SK-N-SH (cell line): ENCODE results near the gene CES3. TPM values are rescaled to one million over a fixed set of nuclear protein-coding genes. Genes with fewer than 3 reads are reported as not detected.
A peak's percentile ranks its signal among the peaks of the same experiment; 100 is the strongest.

Source experiments
- CTCF ChIA-PET: fragments of 300-600, 350-600 bp; formaldehyde crosslinking; extraction: SDS; loops from one replicate; lab custom pipeline; 2021; lab: Yijun Ruan, JAX
- POLR2A ChIA-PET: fragments of 350-600 bp; sonication (Branson Sonifier 250); formaldehyde crosslinking; extraction: SDS; loops from one replicate; lab custom pipeline; 2020; ENCODE audit warnings: antibody characterized with exemption, inconsistent platforms; lab: Yijun Ruan, JAX
- DNase-seq: peaks from one replicate; pipeline ENCODE4 v3.0.0; 2012
- H2AFZ ChIP-seq: fragments of 200-600 bp; sonication (generic); 2 replicates; pipeline ENCODE4 v1.8.1; 2016; ENCODE audit warnings: antibody characterized with exemption, mild to moderate bottlenecking, low read depth
- H3F3A ChIP-seq: fragments of 200-600 bp; sonication (generic); replicated peaks from 2 replicates; pipeline ENCODE3; 2016; ENCODE audit warnings: antibody characterized with exemption, mild to moderate bottlenecking; ENCODE audit not compliant: insufficient read depth
- H3K27ac ChIP-seq, 2 experiments: fragments of 200-500 bp in 1 of 2; fragments of 200-600 bp in 1 of 2; sonication (Bioruptor generic) in 1 of 2; sonication (generic), shearing (Covaris generic) in 1 of 2; 2 replicates each; pipeline versions ENCODE4 v1.5.1 to v1.6.1; 2014 to 2016; ENCODE audit warnings: low read depth in 2 of 2, inconsistent platforms in 1 of 2, low read length in 1 of 2, mild to moderate bottlenecking in 1 of 2, mixed read lengths in 1 of 2
- H3K27me3 ChIP-seq: fragments of 200-600 bp; sonication (generic), shearing (Covaris generic); 2 replicates; pipeline ENCODE4 v1.6.1; 2016; ENCODE audit warnings: mixed run types; ENCODE audit not compliant: insufficient read depth
- H3K36me3 ChIP-seq, 2 experiments: fragments of 200-500 bp in 1 of 2; fragments of 200-600 bp in 1 of 2; sonication (Bioruptor generic) in 1 of 2; sonication (generic) in 1 of 2; replicated peaks in 1 of 2; 2 replicates each; pipeline versions ENCODE3 to v1.5.1; 2014 to 2016; ENCODE audit warnings: low read length in 1 of 2, mild to moderate bottlenecking in 1 of 2; ENCODE audit not compliant: insufficient read depth in 2 of 2, control insufficient read depth in 1 of 2
- H3K4me1 ChIP-seq, 2 experiments: fragments of 200-500 bp in 1 of 2; fragments of 200-600 bp in 1 of 2; sonication (Bioruptor generic) in 1 of 2; sonication (generic), shearing (Covaris generic) in 1 of 2; 2 replicates each; pipeline versions ENCODE4 v1.5.1 to v1.6.1; 2014 to 2016; ENCODE audit warnings: low read depth in 1 of 2, low read length in 1 of 2, mixed run types in 1 of 2; ENCODE audit not compliant: insufficient read depth in 2 of 2, control insufficient read depth in 1 of 2
- H3K4me2 ChIP-seq: fragments of 200-600 bp; sonication (generic), shearing (Covaris generic); 2 replicates; pipeline ENCODE4 v1.6.1; 2017; ENCODE audit warnings: mixed run types
- H3K4me3 ChIP-seq, 2 experiments: fragments of 200-500 bp in 1 of 2; fragments of 200-600 bp in 1 of 2; sonication (Bioruptor generic) in 1 of 2; sonication (generic), shearing (Covaris generic) in 1 of 2; 2 replicates each; pipeline versions ENCODE4 v1.5.1 to v1.8.1; 2014 to 2016; ENCODE audit warnings: low read depth in 2 of 2, inconsistent platforms in 1 of 2, low read length in 1 of 2, mild to moderate bottlenecking in 1 of 2, mixed read lengths in 1 of 2, moderate library complexity in 1 of 2
- H3K79me2 ChIP-seq: fragments of 200-600 bp; sonication (generic); 2 replicates; pipeline ENCODE4 v1.8.1; 2017; ENCODE audit warnings: mild to moderate bottlenecking; ENCODE audit not compliant: insufficient read depth
- H3K9ac ChIP-seq: fragments of 200-600 bp; sonication (generic); 2 replicates; pipeline ENCODE4 v1.6.1; 2017; ENCODE audit warnings: mixed run types
- H3K9me2 ChIP-seq: fragments of 200-600 bp; sonication (generic); 2 replicates; pipeline ENCODE4 v1.6.1; 2017; ENCODE audit warnings: mixed run types
- H3K9me3 ChIP-seq: fragments of 200-600 bp; sonication (generic); 2 replicates; pipeline ENCODE4 v1.6.1; 2017; ENCODE audit warnings: mixed run types, mild to moderate bottlenecking, moderate library complexity
- H4K20me1 ChIP-seq: fragments of 200-600 bp; sonication (generic); 2 replicates; pipeline ENCODE4 v1.6.1; 2017; ENCODE audit warnings: mild to moderate bottlenecking, mixed run types; ENCODE audit not compliant: insufficient read depth
- CHD2 ChIP-seq: fragments of 150-350 bp; IDR thresholded peaks from 2 replicates; pipeline ENCODE4 v1.6.1; 2018; ENCODE audit warnings: low read length; ENCODE audit not compliant: partially characterized antibody
- FOSL2 ChIP-seq: IDR thresholded peaks from 2 replicates; pipeline ENCODE4 v1.4.0; 2012; ENCODE audit warnings: low read depth, mild to moderate bottlenecking, moderate library complexity, borderline replicate concordance
- MEF2A ChIP-seq: IDR thresholded peaks from 2 replicates; pipeline ENCODE4 v1.4.0; 2012; ENCODE audit warnings: low read depth, borderline replicate concordance
- MXI1 ChIP-seq: IDR thresholded peaks from 2 replicates; pipeline ENCODE4 v1.6.1; 2012; ENCODE audit warnings: mild to moderate bottlenecking, low read depth, low read length, improper control_type of control experiment
- NRF1 ChIP-seq: IDR thresholded peaks from 2 replicates; pipeline ENCODE4 v1.6.1; 2012; ENCODE audit warnings: low read depth, mild to moderate bottlenecking, low read length
- RAD21 ChIP-seq: IDR thresholded peaks from 2 replicates; pipeline ENCODE4 v1.6.1; 2012; ENCODE audit warnings: mild to moderate bottlenecking, low read length
- RCOR1 ChIP-seq: fragments of 150-350 bp; IDR thresholded peaks from 2 replicates; pipeline ENCODE4 v1.6.1; 2017; ENCODE audit warnings: antibody characterized with exemption, low read length
- RFX5 ChIP-seq: IDR thresholded peaks from 2 replicates; pipeline ENCODE4 v1.6.1; 2012; ENCODE audit warnings: mild to moderate bottlenecking, improper control_type of control experiment, low read length
- RXRA ChIP-seq: IDR thresholded peaks from 2 replicates; pipeline ENCODE4 v1.4.0; 2012; ENCODE audit warnings: low read depth, mild to moderate bottlenecking, borderline replicate concordance
- SIN3A ChIP-seq: IDR thresholded peaks from 2 replicates; pipeline ENCODE4 v1.6.1; 2012; ENCODE audit warnings: low read depth, mild to moderate bottlenecking, low read length, moderate library complexity, borderline replicate concordance
- SMC3 ChIP-seq: IDR thresholded peaks from 2 replicates; pipeline ENCODE4 v1.6.1; 2012; ENCODE audit warnings: low read depth, low read length, improper control_type of control experiment
- TAF1 ChIP-seq: IDR thresholded peaks from 2 replicates; pipeline ENCODE4 v1.6.1; 2012; ENCODE audit warnings: low read depth, mild to moderate bottlenecking, low read length, moderate library complexity, borderline replicate concordance
- TCF12 ChIP-seq: IDR thresholded peaks from 2 replicates; pipeline ENCODE4 v1.4.0; 2012
- TEAD4 ChIP-seq: IDR thresholded peaks from 2 replicates; pipeline ENCODE4 v1.4.0; 2012; ENCODE audit warnings: mild to moderate bottlenecking, borderline replicate concordance; ENCODE audit not compliant: insufficient read depth
- YY1 ChIP-seq: IDR thresholded peaks from 2 replicates; pipeline ENCODE4 v1.4.0; 2012; ENCODE audit warnings: low read depth, mild to moderate bottlenecking
- WGBS: methylation state at CpG from one replicate; pipeline ENCODE4 v1.1.6; 2017; ENCODE audit warnings: low lambda C conversion rate; 5-methylcytosine and 5-hydroxymethylcytosine counted together
- polyA plus RNA-seq, 3 experiments: library from polyadenylated mRNA; depleted of rRNA; stranded (reverse); fragments of >200 nt; gene quantifications; 2 replicates each; pipeline ENCODE4 v1.2.3, GENCODE V29; 2012
- TF ChIP-seq, protein P1 (sequence below): fragments of 150-350 bp; IDR thresholded peaks from 2 replicates; pipeline ENCODE4 v1.6.1; 2016; ENCODE audit warnings: mild to moderate bottlenecking, low read depth, low read length
- TF ChIP-seq, protein P2 (sequence below): fragments of 150-350 bp; IDR thresholded peaks from 2 replicates; pipeline ENCODE4 v1.6.1; 2017; ENCODE audit warnings: antibody characterized with exemption, low read length, low read depth, borderline replicate concordance
- TF ChIP-seq, protein P3 (sequence below): fragments of 200-600 bp; sonication (generic); IDR thresholded peaks from 2 replicates; pipeline ENCODE4 v1.6.1; 2017; ENCODE audit warnings: antibody characterized with exemption, mild to moderate bottlenecking, moderate library complexity
- TF ChIP-seq, protein P4 (sequence below): IDR thresholded peaks from 2 replicates; pipeline ENCODE4 v1.6.1; 2012; ENCODE audit warnings: mild to moderate bottlenecking, low read depth, low read length, moderate library complexity
- TF ChIP-seq, protein P5 (sequence below): IDR thresholded peaks from 2 replicates; pipeline ENCODE4 v1.4.0; 2012; ENCODE audit warnings: low read depth, borderline replicate concordance
- TF ChIP-seq, protein P6 (sequence below): IDR thresholded peaks from 2 replicates; pipeline ENCODE4 v1.4.0; 2012; ENCODE audit warnings: low read depth

Gene CES3
- polyA plus RNA-seq, 1 of the 3 experiments (the other 2 are of a cell fraction): 1.4 TPM

DNA sequence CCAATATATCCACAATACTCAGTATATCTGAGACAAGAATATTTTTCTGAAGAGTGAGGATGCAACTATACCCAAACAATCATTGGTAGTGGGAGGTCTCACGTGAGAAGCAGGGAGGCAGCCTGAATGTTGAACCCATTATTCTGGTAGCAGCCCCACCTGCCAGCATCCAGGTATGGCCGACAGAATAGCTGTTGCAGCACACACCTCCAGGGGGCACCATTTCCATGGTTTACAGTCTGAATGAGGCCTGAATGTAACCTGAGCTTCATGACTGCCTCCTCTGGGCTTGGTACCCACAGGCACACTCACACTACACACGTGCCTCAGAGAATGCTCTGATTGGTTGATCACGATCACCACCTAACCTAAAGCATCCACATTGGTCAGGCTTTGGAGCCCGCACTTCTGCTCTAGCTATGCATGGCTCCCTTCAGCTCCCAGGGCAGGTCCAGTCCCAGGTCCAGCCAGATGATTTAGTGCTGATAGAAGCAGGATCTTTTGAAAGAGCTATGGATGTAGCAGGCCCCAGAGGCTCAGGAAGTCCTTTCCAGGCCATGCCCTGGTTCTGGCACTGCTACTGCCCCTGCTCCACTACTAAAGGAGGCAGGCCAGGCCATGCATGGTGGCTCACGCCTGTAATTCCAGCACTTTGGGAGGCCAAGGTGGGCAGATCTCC, 56.9 kb downstream of the CES3 start:
- POLR2A ChIA-PET: interaction anchor here (0.7 to 2.7 kb wide), 8 partner anchors 11 to 153 kb away, joined by 3 to 8 read pairs (median 3); partner anchors contain the start of genes B3GNT9, CBFB, CES3 and NOL3
- no peaks in the 10 kb centered on the region for H3K9me2 ChIP-seq

More for the DNA sequence above, 56.9 kb downstream of the CES3 start:
- Histone ChIP-seq H3K9ac (no peak overlapping the region), H3K4me1 (peaks cover 11 to 14% of the 10 kb centered on the region in 2 experiments; a peak in 2 of 4 replicates), H3F3A (peaks cover 13% of the 10 kb centered on the region), H3K27ac (peak overlapping the region in 1 of 2 experiments; percentile 11; a peak in 1 of 4 replicates), H3K27me3 (no peaks in the 10 kb centered on the region), H3K4me3 (no peak overlapping the region), H3K79me2 (no peaks in the 10 kb centered on the region), H4K20me1 (no peaks in the 10 kb centered on the region), H3K9me3 (no peaks in the 10 kb centered on the region), H3K4me2 (no peak overlapping the region), H3K36me3 (no peaks in the 10 kb centered on the region), H2AFZ (peak overlapping the region; percentile 68; the same call in 1 of the 2 replicates)
- CTCF ChIA-PET: interaction anchor here (0.6 to 23.0 kb wide), 56 partner anchors 9 to 227 kb away, joined by 3 to 470 read pairs (median 5); partner anchors contain the start of genes B3GNT9, CDH16, EXOC3L1 and FBXL8
- 20% methylated on average over 5 of the region's 6 CpGs for WGBS
- peak; percentile 89 for DNase-seq
- no peak for TF ChIP-seq TAF1
- TF ChIP-seq NRF1: 0 out of 2 replicates have a peak, but pooled peaks have one; percentile 4
- TF ChIP-seq, protein P1, sequence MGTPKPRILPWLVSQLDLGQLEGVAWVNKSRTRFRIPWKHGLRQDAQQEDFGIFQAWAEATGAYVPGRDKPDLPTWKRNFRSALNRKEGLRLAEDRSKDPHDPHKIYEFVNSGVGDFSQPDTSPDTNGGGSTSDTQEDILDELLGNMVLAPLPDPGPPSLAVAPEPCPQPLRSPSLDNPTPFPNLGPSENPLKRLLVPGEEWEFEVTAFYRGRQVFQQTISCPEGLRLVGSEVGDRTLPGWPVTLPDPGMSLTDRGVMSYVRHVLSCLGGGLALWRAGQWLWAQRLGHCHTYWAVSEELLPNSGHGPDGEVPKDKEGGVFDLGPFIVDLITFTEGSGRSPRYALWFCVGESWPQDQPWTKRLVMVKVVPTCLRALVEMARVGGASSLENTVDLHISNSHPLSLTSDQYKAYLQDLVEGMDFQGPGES: peak; percentile 44; the same call in 1 of the 2 replicates
- no peak for TF ChIP-seq TEAD4
- TF ChIP-seq RAD21: peak; percentile 98
- TF ChIP-seq MEF2A: no peak
- peak; percentile 77; the same call in 1 of the 2 replicates for TF ChIP-seq RFX5
- peak; percentile 96 for TF ChIP-seq SMC3
- no peak for TF ChIP-seq FOSL2
- TF ChIP-seq MXI1: peak; percentile 92
- TF ChIP-seq RCOR1: peak; percentile 59; the same call in 1 of the 2 replicates
- no peak for TF ChIP-seq RXRA
- TF ChIP-seq CHD2: peak; percentile 58
- TF ChIP-seq, protein P2, sequence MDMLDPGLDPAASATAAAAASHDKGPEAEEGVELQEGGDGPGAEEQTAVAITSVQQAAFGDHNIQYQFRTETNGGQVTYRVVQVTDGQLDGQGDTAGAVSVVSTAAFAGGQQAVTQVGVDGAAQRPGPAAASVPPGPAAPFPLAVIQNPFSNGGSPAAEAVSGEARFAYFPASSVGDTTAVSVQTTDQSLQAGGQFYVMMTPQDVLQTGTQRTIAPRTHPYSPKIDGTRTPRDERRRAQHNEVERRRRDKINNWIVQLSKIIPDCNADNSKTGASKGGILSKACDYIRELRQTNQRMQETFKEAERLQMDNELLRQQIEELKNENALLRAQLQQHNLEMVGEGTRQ: peak; percentile 69
- no peak for TF ChIP-seq TCF12
- TF ChIP-seq, protein P3, sequence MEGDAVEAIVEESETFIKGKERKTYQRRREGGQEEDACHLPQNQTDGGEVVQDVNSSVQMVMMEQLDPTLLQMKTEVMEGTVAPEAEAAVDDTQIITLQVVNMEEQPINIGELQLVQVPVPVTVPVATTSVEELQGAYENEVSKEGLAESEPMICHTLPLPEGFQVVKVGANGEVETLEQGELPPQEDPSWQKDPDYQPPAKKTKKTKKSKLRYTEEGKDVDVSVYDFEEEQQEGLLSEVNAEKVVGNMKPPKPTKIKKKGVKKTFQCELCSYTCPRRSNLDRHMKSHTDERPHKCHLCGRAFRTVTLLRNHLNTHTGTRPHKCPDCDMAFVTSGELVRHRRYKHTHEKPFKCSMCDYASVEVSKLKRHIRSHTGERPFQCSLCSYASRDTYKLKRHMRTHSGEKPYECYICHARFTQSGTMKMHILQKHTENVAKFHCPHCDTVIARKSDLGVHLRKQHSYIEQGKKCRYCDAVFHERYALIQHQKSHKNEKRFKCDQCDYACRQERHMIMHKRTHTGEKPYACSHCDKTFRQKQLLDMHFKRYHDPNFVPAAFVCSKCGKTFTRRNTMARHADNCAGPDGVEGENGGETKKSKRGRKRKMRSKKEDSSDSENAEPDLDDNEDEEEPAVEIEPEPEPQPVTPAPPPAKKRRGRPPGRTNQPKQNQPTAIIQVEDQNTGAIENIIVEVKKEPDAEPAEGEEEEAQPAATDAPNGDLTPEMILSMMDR: peak; percentile 89
- TF ChIP-seq SIN3A: 0 out of 2 replicates have a peak, but pooled peaks have one; percentile 51
- TF ChIP-seq, protein P4, sequence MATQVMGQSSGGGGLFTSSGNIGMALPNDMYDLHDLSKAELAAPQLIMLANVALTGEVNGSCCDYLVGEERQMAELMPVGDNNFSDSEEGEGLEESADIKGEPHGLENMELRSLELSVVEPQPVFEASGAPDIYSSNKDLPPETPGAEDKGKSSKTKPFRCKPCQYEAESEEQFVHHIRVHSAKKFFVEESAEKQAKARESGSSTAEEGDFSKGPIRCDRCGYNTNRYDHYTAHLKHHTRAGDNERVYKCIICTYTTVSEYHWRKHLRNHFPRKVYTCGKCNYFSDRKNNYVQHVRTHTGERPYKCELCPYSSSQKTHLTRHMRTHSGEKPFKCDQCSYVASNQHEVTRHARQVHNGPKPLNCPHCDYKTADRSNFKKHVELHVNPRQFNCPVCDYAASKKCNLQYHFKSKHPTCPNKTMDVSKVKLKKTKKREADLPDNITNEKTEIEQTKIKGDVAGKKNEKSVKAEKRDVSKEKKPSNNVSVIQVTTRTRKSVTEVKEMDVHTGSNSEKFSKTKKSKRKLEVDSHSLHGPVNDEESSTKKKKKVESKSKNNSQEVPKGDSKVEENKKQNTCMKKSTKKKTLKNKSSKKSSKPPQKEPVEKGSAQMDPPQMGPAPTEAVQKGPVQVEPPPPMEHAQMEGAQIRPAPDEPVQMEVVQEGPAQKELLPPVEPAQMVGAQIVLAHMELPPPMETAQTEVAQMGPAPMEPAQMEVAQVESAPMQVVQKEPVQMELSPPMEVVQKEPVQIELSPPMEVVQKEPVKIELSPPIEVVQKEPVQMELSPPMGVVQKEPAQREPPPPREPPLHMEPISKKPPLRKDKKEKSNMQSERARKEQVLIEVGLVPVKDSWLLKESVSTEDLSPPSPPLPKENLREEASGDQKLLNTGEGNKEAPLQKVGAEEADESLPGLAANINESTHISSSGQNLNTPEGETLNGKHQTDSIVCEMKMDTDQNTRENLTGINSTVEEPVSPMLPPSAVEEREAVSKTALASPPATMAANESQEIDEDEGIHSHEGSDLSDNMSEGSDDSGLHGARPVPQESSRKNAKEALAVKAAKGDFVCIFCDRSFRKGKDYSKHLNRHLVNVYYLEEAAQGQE: 0 out of 2 replicates have a peak, but pooled peaks have one; percentile 25
- TF ChIP-seq YY1: peak; percentile 51; the same call in 1 of the 2 replicates
- TF ChIP-seq, protein P5, sequence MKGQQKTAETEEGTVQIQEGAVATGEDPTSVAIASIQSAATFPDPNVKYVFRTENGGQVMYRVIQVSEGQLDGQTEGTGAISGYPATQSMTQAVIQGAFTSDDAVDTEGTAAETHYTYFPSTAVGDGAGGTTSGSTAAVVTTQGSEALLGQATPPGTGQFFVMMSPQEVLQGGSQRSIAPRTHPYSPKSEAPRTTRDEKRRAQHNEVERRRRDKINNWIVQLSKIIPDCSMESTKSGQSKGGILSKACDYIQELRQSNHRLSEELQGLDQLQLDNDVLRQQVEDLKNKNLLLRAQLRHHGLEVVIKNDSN: peak; percentile 89; the same call in 1 of the 2 replicates
- TF ChIP-seq, protein P6, sequence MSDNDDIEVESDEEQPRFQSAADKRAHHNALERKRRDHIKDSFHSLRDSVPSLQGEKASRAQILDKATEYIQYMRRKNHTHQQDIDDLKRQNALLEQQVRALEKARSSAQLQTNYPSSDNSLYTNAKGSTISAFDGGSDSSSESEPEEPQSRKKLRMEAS: peak; percentile 95
